ENCODE data around the gene TRIM63. TPM values are rescaled to one million over a fixed set of nuclear protein-coding genes. Genes with fewer than 3 reads are reported as not detected.
"Not testable (repeated sequence)": the region's sequence is repeated elsewhere in the genome, so short reads cannot be mapped to it uniquely, and the experiment has no call there.

TRIM63 gene
- 123 TPM for total RNA-seq
- long read RNA-seq, transcript TRIM63-201 (9 exons, 1,770 nt), result major isoform, 19 of 40 reads
- long read RNA-seq, partial matches to known transcripts, result 17 of 40 reads
- long read RNA-seq, other reads (novel, unspliced or antisense), result 4 of 40 reads

- intact Hi-C loops (cut with DNase I), result loop anchor here (1.0 to 2.0 kb wide), 3 partner anchors 15 to 47 kb away; partner anchors contain the start of gene EXTL1
- DNase-seq (ENCODE audit: low spot score), result no peak
These were observed at the start of gene TRIM63 for GRCh38 chr1:26067432-26067911. Gene TRIM63 (minus strand): TSS chr1:26067630. CDS start chr1:26067494, 136 bp downstream.

GRCh38 chr1:26114165-26114927 lies 46.9 kb upstream of the TRIM63 start:
- no peak for DNase-seq (ENCODE audit: low spot score)
- intact Hi-C loops (cut with DNase I), result loop anchor here (5.0 kb wide), 1 partner anchor 77 kb away; no protein-coding TSS in a partner anchor

GRCh38 chr1:26112407-26112775 lies 45.0 kb upstream of the TRIM63 start:
- no peak for DNase-seq (ENCODE audit: low spot score)
- intact Hi-C loops (cut with DNase I), result loop anchor here (5.0 kb wide), 1 partner anchor 75 kb away; no protein-coding TSS in a partner anchor

GRCh38 chr1:26111530-26112406 lies 44.3 kb upstream of the TRIM63 start, which contains the start of gene PDIK1L:
Gene PDIK1L (plus strand): TSS chr1:26111824. CDS start chr1:26114309, 2,485 bp downstream.
- DNase-seq (ENCODE audit: low spot score), result peak; percentile 97
- intact Hi-C loops (cut with DNase I), result loop anchor here (1.0 to 5.0 kb wide), 3 partner anchors 49 to 123 kb away; partner anchors contain the start of gene CEP85

GRCh38 chr1:26110731-26111529 lies 43.5 kb upstream of the TRIM63 start:
- intact Hi-C loops (cut with DNase I), result loop anchor here (1.0 to 5.0 kb wide), 3 partner anchors 49 to 124 kb away; partner anchors contain the start of gene CEP85
- DNase-seq (ENCODE audit: low spot score), result peak; percentile 88

DNA sequence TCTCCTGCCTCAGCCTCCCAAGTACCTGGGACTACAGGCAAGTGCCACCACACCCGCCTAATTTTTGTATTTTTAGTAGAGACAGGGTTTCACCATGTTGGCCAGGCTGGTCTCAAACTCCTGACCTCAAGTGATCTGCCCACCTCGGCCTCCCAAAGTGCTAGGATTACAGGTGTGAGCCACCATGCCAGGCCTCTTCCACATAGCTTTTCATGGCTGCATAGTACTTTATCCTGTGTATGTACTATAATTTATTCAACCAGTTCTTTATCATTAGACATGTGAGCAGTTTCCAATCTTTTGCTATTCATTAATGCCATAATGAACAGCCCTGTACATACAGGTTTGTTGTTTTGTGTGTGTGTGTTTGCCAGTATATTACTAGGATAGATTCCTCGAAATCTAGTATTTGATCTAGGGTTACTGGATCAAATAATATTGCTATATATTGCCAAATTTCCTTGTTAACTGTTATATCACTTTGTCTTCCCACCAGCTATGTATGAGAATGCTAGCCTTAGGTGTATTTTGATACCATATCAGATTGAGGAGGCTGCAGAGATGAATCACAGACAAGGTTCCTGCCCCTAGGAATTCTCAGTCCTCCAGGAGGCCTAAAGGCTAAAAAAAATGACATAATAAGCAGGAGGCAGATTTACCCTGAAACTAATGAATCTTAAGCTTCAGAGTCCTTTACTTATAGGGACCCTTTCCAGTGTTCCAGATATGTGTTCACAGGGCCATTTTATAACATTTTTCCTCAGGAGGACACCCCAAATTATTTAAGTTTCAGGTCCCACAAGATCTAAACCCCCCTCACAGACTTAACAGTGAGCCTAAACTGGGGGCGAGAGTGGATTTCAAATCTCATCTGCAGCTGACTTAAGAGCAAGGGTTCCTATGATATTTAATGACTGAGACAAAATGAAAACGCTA lies 42.1 kb upstream of the TRIM63 start:
- no peak for DNase-seq (ENCODE audit: low spot score)
- intact Hi-C loops (cut with DNase I), result loop anchor here (2.0 to 5.0 kb wide), 3 partner anchors 72 to 213 kb away; partner anchors contain the start of gene CEP85

DNA sequence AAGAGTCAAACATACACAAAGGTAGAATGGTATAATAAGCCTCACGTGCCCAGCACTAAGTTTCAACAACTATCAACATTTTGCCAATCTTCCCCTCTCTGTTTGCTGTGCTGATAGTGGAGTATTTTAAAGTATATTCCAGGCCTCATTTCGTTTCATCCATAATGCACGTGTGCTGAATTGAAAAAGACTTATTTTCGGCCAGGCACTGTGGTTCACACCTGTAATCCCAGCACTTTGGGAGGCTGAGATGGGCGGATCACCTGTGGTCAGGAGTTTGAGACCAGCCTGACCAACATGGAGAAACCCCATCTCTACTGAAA lies 37.8 kb upstream of the TRIM63 start:
- DNase-seq (ENCODE audit: low spot score), result not testable (repeated sequence)
- intact Hi-C loops (cut with DNase I), result loop anchor here (2.0 to 5.0 kb wide), 2 partner anchors 40 to 217 kb away; no protein-coding TSS in a partner anchor

GRCh38 chr1:26102526-26102925 lies 35.1 kb upstream of the TRIM63 start:
- intact Hi-C loops (cut with DNase I), result no loop called here
- DNase-seq (ENCODE audit: low spot score), result no peak

GRCh38 chr1:26102119-26102518 lies 34.7 kb upstream of the TRIM63 start:
- DNase-seq (ENCODE audit: low spot score), result no peak
- intact Hi-C loops (cut with DNase I), result no loop called here

GRCh38 chr1:26100204-26100603 lies 32.8 kb upstream of the TRIM63 start:
- intact Hi-C loops (cut with DNase I); DNase-seq (ENCODE audit: low spot score): not testable (repeated sequence)

GRCh38 chr1:26099780-26100179 lies 32.4 kb upstream of the TRIM63 start:
- intact Hi-C loops (cut with DNase I), result no loop called here
- no peak for DNase-seq (ENCODE audit: low spot score)

DNA sequence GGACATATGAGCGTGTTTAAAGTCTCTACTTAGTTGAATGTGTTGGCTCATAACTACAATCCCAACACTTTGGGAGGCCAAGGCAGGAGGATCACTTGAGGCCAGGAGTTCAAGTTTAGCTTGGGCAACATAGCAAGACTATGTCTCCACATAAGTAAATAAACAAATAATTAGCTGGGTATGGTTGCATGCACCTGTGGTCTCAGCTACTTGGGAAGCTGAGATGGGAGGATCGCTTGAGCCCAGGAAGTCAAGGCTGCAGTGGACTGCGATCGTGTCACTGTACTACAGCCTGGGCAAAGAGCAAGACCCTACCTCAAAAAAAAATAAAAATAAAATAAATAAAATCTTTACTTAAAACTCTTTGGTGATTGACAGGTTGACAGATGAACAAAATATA lies 31.2 kb upstream of the TRIM63 start:
- intact Hi-C loops (cut with DNase I), result no loop called here

GRCh38 chr1:26097696-26098095 lies 30.3 kb upstream of the TRIM63 start:
- intact Hi-C loops (cut with DNase I), result no loop called here
- DNase-seq (ENCODE audit: low spot score), result no peak

More for the DNA sequence above, 31.2 kb upstream of the TRIM63 start:
- DNase-seq (ENCODE audit: low spot score), result no peak

DNA sequence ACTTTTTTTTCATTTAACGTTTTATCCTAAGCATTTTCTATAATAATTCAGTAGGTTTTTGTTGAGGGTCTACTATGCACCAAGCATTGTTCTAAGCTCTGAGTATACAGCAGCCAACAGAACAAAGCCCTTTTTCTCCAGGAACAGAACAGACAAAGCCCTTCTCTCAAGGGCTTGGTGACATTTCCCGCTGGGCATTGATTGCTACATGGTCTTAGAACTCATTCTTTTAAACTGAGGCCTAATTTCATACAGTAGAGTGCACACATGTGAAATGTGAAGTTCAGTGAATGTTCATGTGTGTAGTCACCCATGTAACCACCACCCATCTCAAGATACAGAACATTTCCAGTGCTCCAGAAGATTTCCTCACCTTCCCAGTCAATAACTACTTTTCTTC lies 29.0 kb upstream of the TRIM63 start:
- intact Hi-C loops (cut with DNase I), result no loop called here
- no peak for DNase-seq (ENCODE audit: low spot score)

- intact Hi-C loops (cut with DNase I), result loop anchor here (1.0 to 2.0 kb wide), 3 partner anchors 28 to 74 kb away; partner anchors contain the start of genes EXTL1 and TRIM63
- no peak for DNase-seq (ENCODE audit: low spot score)
These were observed 27.4 kb upstream of the TRIM63 start for GRCh38 chr1:26094677-26095383.

GRCh38 chr1:26094076-26094669 lies 26.7 kb upstream of the TRIM63 start:
- intact Hi-C loops (cut with DNase I), result loop anchor here (1.0 to 2.0 kb wide), 3 partner anchors 27 to 73 kb away; partner anchors contain the start of genes EXTL1 and TRIM63
- no peak for DNase-seq (ENCODE audit: low spot score)

GRCh38 chr1:26093569-26093968 lies 26.1 kb upstream of the TRIM63 start:
- DNase-seq (ENCODE audit: low spot score); intact Hi-C loops (cut with DNase I): not testable (repeated sequence)
